GM18517 (cell line): ENCODE measurements around the gene LUM.

Experiments used
- ATAC-seq: cut with Tn5 transposase; IDR thresholded peaks from one replicate; pipeline ENCODE4 v1.9.1; 2021; ENCODE audit warnings: mild to moderate bottlenecking, moderate library complexity; ENCODE audit not compliant: unreplicated experiment

LUM gene

DNA sequence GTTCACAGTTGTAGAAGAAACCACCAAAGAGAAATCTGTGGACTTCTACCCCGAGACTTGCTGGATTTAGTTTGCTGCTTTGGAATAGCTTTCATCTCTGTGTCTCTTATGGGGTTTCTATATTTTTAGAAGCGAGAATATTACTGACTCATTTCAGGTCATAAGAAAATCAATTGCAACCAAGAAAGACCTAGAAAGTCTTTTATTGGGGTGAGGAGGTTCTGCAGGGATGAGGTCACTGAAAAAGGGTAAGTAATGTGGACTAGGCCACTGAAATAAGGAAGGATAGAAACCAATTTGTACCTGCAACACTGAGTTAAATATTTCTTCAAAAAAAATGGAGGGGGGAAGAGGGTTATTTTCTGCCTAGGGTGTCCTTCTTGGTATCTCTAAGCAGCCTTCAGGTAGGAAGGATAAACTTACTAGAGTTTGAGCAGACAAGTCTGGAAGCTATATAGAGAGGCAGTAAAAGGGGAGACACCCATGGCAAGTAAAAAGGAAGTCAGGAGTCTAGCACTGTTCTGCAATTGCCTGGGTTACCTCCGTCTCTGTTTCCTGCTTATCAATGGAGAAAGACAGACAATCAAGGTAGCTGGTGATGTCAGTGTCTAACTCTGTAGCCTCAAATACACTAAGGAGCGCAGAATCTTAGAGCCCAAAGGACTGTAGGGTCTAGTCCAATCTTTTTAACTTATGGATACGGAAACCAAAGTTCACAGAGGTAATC, 33.9 kb downstream of the LUM start:
- no peak for ATAC-seq

DNA sequence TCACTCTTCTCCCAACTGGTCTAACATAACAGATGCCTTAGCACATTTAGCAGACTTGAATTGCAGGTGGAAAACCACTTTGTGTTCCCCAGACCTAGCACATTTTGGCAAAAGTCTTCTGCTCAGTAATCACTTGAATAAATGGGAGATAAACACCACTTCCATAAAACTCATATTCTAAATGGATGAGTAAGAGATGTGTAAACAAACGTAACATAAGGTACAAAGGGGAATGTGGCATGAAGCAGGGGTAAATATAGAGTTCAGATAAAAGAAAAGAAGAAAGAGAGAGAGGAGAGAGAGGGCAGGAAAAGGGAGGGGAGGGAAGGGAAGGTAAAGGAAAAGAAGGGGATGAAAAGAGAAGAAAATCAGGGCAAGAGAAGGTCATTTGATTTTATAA, 36.4 kb downstream of the LUM start:
- ATAC-seq, result no peak

DNA sequence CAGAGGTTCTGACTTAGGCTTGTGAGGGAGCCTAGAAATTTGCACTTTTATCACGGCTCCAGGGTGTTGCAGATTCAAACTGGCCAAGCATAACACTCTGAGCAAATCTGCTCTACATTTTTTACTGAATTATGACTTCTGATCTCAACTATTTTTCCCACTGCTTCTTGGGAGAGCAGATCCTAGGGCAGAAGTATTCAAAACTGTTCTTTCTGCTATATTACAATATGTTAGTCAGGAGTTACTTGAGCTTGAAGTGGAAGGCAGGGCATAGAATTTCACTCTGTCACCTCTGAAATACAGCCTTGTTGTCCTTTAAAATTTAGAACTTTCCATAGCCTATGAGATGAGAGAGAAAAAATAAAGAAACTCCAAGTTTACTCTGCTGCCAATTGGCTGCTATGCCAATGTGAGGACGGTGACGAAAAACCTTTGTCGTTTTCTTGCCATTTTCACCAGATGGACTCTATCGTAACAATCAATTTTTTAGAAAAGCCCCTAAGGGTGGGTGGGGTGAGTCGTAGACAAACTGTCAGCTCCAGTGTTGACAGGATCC, 37.1 kb downstream of the LUM start:
- no peak for ATAC-seq

DNA sequence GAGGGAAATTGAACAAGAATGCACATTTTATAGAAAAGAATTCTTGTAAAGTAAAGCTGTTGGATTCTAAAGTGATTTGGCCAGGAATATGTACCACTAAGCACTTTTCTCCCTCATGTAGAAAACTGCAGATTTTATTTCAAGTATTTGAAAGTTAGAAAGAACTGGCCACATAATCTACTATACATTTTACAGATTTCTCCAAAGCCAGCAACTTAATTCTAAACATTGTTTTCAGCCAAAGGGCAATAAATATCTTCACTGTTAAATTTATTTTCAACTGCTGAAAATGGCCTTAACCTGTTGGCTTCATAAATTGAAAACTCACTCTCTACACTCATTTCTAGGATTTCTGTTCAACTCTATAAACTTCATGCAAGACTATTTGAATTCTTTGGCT, 37.9 kb downstream of the LUM start:
- no peak for ATAC-seq

DNA sequence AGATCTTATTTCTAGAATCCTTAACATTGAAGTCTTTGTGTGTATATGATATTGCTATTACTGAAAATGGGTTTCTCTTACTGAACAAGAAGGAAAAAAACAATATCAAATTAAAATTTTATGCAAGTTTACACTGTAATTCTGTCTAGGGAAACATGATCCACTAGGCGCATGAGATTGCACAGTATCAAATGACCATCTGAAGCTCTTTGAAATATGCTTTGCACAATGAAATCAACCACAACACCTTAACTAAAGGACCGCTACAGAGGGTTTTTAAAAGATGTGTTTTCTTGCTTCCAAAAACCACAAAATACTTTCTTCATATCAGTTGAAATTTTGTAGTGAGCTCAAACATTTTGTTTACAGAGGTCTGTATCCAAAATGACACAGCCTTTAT, 38.4 kb downstream of the LUM start:
- no peak for ATAC-seq

DNA sequence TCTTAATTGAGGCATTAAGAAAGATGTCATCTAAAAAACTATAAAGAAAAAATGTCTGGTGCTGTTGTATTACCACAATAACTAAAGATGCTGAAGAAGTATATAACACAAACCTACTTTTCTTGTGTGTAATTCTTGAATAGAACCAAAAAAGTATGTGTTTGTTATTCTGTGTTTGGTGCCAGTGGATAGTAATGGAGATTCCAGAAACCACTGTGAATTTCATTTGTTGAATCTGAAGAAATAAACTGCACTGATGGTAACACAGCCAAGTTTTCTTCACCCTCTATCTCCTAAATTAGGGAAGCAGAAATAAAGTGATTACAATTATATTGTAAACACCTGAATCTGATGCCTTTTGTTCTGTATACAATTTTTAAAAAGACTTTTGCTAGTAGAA, 40.4 kb downstream of the LUM start:
- no peak for ATAC-seq

DNA sequence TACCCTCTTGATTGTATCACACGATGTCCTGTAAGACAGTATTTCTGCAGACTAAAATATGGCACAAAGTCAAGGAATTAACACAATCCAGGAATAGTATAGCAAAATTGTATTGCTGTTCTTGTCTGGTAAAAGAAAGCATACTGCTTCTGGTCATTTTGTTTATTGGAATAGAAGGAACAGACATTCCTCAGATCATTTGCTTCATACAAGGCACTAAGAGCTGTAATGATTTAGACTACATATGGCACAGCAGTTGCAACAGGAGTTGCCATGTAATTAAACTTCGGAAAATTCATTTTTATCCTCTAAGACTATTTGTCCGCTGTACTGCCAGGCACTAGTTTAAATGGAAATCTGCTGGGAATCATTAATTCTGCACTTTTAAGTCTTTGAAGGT, 45.9 kb downstream of the LUM start:
- ATAC-seq, result no peak

DNA sequence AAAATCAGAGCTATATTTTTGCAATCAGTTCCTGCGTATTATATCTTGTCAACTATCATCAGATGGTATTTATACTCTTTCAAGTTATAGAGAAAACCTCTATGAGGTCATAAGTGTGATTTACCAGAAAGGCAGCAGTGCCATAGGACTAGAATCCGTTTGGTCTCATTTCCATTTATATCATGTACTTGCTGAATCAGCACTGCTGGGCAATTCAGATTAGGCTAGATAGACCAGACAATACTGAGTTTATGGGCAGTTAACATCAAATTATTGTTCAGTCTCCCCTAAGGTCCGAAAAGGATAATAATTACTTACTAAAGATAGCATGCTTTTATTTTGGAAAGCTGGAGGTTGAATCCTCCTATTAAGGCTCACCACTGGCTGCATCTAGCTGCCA, 46.7 kb downstream of the LUM start:
- no peak for ATAC-seq

DNA sequence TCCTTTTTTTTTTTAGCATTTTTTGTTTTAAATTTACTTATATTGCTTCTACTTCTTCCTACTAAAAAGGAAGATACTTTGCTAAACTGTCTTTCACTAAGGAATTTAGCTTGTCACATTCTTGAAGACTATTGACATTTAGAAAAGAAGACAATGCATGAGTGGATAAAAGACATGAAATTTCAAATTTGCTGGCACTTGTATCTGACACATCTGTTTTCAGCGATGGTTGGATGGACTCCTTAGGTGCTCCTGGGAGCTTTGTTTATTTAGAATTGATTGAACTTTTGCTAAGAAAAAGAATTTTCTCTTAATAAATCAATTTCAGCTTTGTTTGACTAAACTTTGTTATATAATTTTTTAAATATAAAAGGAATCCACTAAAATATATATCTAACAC, 50.2 kb downstream of the LUM start:
- ATAC-seq, result no peak

DNA sequence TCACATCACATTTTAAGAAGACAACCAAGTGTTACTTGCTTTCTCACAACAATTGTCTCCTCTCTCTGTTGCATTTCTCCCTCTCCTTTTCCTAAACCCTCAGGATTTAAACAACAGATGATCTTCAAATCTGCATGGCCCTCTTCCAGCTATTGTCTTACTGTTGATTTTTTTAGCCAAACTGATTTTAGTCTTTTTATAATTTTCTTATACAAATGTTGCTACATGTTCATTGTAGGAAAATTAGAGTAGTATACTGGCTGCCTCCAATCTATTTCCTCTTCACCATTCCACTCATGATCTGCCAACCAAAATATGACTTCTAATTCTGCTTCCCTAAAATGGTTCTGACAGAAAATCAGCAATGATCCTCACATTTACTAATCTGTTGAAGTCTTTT, 52.1 kb downstream of the LUM start:
- no peak for ATAC-seq

DNA sequence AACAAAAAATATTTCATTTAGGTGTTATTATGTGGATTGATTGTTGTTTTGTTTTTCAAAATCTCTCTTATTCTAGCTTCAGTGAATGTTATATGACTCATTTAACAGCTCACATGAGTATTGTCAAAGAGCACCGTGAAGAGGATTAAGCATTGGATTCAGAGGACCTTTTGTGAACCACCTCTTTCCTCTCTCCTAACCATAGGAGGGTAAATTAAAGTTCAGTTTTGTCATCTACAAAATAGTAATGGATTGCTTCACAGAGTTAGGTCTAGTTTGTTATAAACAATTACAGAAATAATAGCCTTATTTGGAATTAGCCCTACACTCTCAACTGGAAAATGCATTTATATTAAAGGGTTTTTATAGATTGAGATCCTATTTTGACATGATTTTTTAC, 52.5 kb downstream of the LUM start:
- ATAC-seq, result no peak

DNA sequence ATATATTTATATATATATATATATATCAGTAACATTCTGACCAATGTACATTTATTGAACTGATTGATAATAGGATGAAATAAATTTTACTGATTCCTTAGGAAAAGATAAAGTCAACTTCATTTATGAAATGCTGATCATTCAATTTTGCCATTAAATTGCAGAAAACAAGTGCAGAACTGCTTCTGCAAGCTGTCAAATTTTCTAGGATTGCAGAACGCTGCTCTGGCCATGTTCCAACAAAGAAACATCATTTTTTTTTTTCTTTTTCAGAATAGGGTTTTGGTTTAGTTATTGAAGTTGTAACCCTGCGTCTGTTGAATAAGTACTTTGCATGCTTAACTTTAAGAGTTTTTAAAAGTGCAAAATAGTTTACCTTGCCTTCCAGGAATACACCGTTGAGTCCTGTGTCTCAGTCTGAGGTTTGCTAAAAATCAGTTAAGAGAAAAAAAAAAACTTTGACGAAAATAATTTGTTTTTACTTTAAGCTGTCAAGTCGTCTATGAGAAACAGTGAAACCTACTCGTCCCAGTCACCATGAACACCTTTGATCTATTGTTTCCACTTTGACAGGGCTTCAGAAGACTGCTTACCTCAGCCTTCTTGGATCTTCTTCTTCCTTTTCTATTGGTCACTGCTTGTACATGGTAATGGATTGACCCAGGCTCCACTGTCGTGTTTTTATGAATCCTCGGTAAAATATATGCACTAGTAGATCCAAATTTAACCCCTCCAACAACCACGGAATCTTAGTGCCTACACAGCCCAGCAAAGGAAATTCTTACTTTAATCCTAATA, 53.7 kb downstream of the LUM start, which contains the start of gene KERA:
Gene KERA, minus strand, starts transcription at position 657 of the 798 bp plus-strand sequence. CDS start 1,743 bp downstream, outside the sequence.
- ATAC-seq, result no peak

DNA sequence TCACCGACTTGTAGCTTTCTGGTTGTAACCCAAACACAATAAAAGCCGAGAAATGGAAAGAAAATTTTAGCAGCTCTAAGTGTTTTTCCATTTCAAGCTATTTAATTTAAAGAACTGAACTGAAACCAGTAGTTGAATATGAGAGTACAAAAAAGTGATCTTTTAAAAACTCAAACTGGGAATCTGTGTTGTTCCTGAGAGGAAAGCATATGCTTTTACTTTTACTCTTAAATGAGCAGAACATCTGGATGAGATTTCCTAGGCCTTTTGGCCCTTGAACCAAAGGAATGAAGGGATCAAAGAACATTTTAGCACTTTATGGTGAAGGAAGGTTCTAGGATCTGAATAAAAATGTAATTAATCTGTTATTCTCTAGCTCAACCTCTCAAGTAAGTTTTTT, 54.8 kb downstream of the LUM start:
- no peak for ATAC-seq

DNA sequence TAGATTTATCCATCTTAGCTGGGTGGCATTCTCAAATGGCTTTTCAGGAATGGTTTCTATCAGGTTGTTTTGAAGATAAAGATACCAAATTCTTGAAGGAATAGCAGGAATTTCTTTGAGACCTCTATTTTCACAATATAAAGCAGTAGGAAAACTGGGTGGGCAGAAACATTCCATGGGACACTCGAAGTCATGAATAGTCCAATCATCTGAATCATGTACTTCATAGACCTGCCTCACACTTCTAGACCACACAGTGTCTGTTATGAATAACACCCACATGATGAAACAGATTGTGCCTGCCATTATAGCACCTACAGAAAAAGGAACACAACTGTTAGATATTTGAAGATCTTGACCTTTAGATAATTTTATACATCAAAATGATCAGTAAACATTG, 55.3 kb downstream of the LUM start:
- no peak for ATAC-seq

DNA sequence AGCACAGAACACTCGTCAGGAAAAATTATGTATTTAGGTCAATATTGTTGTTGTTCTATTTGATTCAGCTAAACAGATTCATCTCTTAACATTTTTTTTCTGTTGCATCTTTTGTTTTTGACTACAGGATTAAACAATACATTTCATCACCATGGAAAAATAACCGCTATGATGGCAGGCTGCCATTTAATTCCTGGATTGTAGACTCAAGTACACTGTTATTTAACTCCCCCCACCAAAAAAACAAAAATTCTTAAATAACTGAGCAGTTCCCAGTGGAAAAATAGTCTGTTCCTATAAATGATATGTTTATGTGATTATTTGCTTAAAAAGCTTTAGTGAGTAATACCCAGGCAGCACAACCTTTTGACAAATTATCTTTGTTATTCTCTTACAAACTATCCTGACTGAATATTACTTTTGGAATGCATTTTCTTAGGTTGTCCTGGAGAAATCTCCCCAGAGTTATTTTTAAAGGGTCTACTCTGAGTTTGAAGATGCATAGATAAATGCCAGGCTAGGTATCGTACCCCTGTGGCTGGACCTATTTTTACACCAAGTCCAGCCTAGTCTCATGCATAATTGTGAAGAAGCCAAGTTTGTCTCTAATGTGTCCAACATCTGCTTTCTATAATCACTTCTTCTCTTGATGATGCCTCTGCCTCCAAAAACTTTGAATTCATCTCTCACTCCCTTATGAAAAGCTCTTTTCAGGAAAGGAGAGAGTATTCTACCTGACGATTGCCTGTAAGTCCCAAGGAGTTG, 57.2 kb downstream of the LUM start:
- no peak for ATAC-seq
